ENCODE results near the gene MTOR. TPM values are rescaled to one million over a fixed set of nuclear protein-coding genes. Genes with fewer than 3 reads are reported as not detected.

The MTOR gene
- total RNA-seq, 1 donor from 2014 or later, result 82.4 TPM

DNA sequence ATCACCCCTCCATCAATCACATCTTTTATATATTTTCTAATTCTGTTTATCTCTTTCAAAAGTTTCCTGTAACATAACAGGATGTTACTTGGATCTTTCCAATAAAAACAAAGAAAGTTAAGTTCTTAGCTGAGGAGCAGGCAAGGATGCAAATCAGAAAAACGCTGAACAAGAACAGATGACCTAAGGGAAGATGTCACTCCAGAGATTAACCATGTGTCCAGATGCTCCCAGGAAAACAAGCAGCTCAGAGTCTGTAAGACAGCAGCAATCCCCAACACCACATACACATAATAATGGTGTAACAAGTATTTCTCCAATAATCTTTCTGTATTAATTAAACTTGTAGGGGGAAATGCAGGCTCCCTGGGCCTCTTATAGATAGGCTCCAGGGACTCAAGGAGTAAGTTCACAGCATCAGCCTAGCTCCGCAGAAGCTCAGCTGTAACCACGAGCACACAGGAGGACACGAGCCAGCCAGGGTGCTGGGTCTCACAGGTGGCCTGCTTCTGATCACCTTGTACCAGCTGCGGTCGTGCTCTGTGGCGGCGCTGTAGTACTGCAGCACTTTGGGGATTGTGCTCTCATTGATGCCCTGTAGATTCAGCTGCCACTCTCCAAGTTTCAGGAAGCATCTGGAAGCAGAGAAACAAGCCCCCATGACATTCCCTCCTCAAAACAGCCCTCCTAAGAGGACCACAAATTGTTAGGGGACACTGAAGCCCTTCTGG lies 129.6 kb downstream of the MTOR start:
- H3K27ac Mint-ChIP-seq (ENCODE audit: unreplicated experiment), result peak overlapping the region; percentile 78
- no peak overlapping the region for H3K4me3 Mint-ChIP-seq (ENCODE audit: unreplicated experiment)
- H3K4me1 Mint-ChIP-seq (ENCODE audit: low read depth, unreplicated experiment), result peaks cover 9% of the 10 kb centered on the region
- peaks cover 1% of the 10 kb centered on the region for H3K27me3 Mint-ChIP-seq (ENCODE audit: unreplicated experiment)
- H3K36me3 Mint-ChIP-seq (ENCODE audit: unreplicated experiment), result peaks cover 6% of the 10 kb centered on the region
- peak; percentile 25 for DNase-seq
- peaks cover 3% of the 10 kb centered on the region for H3K9me3 Mint-ChIP-seq (ENCODE audit: unreplicated experiment)
- TF ChIP-seq, protein P1, sequence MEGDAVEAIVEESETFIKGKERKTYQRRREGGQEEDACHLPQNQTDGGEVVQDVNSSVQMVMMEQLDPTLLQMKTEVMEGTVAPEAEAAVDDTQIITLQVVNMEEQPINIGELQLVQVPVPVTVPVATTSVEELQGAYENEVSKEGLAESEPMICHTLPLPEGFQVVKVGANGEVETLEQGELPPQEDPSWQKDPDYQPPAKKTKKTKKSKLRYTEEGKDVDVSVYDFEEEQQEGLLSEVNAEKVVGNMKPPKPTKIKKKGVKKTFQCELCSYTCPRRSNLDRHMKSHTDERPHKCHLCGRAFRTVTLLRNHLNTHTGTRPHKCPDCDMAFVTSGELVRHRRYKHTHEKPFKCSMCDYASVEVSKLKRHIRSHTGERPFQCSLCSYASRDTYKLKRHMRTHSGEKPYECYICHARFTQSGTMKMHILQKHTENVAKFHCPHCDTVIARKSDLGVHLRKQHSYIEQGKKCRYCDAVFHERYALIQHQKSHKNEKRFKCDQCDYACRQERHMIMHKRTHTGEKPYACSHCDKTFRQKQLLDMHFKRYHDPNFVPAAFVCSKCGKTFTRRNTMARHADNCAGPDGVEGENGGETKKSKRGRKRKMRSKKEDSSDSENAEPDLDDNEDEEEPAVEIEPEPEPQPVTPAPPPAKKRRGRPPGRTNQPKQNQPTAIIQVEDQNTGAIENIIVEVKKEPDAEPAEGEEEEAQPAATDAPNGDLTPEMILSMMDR (IDR thresholded peaks at IDR 0.05; ENCODE audit: partially characterized antibody, unreplicated experiment), result no peak

- no peak for DNase-seq
- Mint-ChIP-seq H3K4me1 (ENCODE audit: low read depth, unreplicated experiment) (peaks cover 9% of the 10 kb centered on the region), H3K4me3 (ENCODE audit: unreplicated experiment) (no peak overlapping the region), H3K36me3 (ENCODE audit: unreplicated experiment) (peaks cover 6% of the 10 kb centered on the region), H3K27me3 (ENCODE audit: unreplicated experiment) (peaks cover 1% of the 10 kb centered on the region), H3K27ac (ENCODE audit: unreplicated experiment) (no peak overlapping the region), H3K9me3 (ENCODE audit: unreplicated experiment) (peaks cover 5% of the 10 kb centered on the region)
- TF ChIP-seq, protein P1 (IDR thresholded peaks at IDR 0.05; ENCODE audit: partially characterized antibody, unreplicated experiment), result no peak
Measured at GRCh38 chr1:11131816-11132215, 130.5 kb downstream of the MTOR start.

DNA sequence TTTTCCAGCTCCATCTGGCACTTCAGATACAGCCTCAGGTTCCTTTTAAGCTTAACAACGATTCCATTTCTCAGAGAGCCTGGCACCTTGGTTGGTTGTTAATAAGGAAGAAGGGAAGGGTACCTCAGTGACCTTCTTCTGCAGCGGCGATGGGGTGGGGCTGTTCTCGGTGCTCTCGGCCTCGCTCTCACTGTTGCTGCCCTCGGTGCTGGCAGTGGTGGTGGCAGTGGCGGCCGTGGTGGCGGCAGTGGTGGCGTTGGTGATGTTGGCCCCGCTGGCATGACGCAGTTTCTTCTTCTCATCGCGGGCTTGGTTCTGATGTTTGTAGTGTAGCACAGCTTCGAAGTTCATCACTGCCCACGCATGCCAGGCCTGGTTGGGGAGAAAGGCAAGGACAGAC lies 131.9 kb downstream of the MTOR start:
- H3K36me3 Mint-ChIP-seq (ENCODE audit: unreplicated experiment), result peaks cover 6% of the 10 kb centered on the region

GRCh38 chr1:11129649-11130390 lies 132.5 kb downstream of the MTOR start:
- Mint-ChIP-seq H3K36me3 (ENCODE audit: unreplicated experiment) (peaks cover 6% of the 10 kb centered on the region), H3K4me1 (ENCODE audit: low read depth, unreplicated experiment) (peaks cover 7% of the 10 kb centered on the region), H3K27ac (ENCODE audit: unreplicated experiment) (no peak overlapping the region), H3K27me3 (ENCODE audit: unreplicated experiment) (no peaks in the 10 kb centered on the region), H3K9me3 (ENCODE audit: unreplicated experiment) (peaks cover 5% of the 10 kb centered on the region), H3K4me3 (ENCODE audit: unreplicated experiment) (no peak overlapping the region)
- DNase-seq, result no peak
- TF ChIP-seq, protein P1 (IDR thresholded peaks at IDR 0.05; ENCODE audit: partially characterized antibody, unreplicated experiment), result no peak

More for the DNA sequence above, 131.9 kb downstream of the MTOR start:
- peaks cover 5% of the 10 kb centered on the region for H3K9me3 Mint-ChIP-seq (ENCODE audit: unreplicated experiment)
- peaks cover 1% of the 10 kb centered on the region for H3K27me3 Mint-ChIP-seq (ENCODE audit: unreplicated experiment)
- no peak overlapping the region for H3K27ac Mint-ChIP-seq (ENCODE audit: unreplicated experiment)
- peaks cover 9% of the 10 kb centered on the region for H3K4me1 Mint-ChIP-seq (ENCODE audit: low read depth, unreplicated experiment)
- no peak overlapping the region for H3K4me3 Mint-ChIP-seq (ENCODE audit: unreplicated experiment)
- TF ChIP-seq, protein P1 (IDR thresholded peaks at IDR 0.05; ENCODE audit: partially characterized antibody, unreplicated experiment), result no peak
- DNase-seq, result no peak

DNA sequence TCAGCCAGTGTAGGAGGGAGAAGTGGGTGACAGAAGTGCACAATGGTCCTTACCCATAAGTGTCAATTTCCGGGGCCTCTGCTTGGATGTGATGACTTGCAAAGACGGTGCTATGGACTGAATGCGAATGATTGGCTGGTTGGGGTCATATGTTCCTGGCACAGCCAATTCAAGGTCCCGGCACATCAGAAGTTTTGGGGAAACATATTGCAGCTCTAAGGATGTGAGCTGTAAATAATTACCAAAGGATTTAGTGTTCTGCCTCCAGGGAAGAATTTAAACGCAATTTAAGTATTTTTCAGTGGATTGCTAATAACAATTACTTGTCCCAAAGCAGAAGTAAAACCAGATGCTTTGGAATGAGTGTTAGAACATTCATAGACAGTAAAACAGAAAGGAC lies 135.8 kb downstream of the MTOR start:
- TF ChIP-seq, protein P1 (IDR thresholded peaks at IDR 0.05; ENCODE audit: partially characterized antibody, unreplicated experiment), result no peak
- Mint-ChIP-seq H3K36me3 (ENCODE audit: unreplicated experiment) (peaks cover 6% of the 10 kb centered on the region), H3K27me3 (ENCODE audit: unreplicated experiment) (no peaks in the 10 kb centered on the region), H3K4me3 (ENCODE audit: unreplicated experiment) (no peak overlapping the region), H3K9me3 (ENCODE audit: unreplicated experiment) (peaks cover 2% of the 10 kb centered on the region), H3K4me1 (ENCODE audit: low read depth, unreplicated experiment) (no peaks in the 10 kb centered on the region), H3K27ac (ENCODE audit: unreplicated experiment) (no peak overlapping the region)
- no peak for DNase-seq
